Right renal pelvis (tissue), 4 donors: ENCODE measurements around the gene C17orf75. TPM values are rescaled to one million over a fixed set of nuclear protein-coding genes. Genes with fewer than 3 reads are reported as not detected.
"Not testable (repeated sequence)": the region's sequence is repeated elsewhere in the genome, so short reads cannot be mapped to it uniquely, and the experiment has no call there.

Source experiments
- DNase-seq, 4 donors: peaks; one replicate each; pipeline ENCODE4 v3.0.0-alpha.2; 2013; ENCODE audit warnings: low read depth in 4 of 4, low spot score in 3 of 4, missing footprints in 1 of 4
- polyA plus RNA-seq, 4 donors: library from polyadenylated mRNA; unstranded; fragments of 120-200 nt; gene quantifications; one replicate each; pipeline ENCODE4 v1.2.1, GENCODE V29; 2013; ENCODE audit not compliant: insufficient read length in 4 of 4

C17orf75 gene
- polyA plus RNA-seq, 4 donors: 43.0 to 45.3 (median 44.3) TPM

- no peak for DNase-seq
Observed at GRCh38 chr17:32348483-32348800, 6.5 kb upstream of the C17orf75 start.

- no peak for DNase-seq
Observed at GRCh38 chr17:32345951-32346600, 4.1 kb upstream of the C17orf75 start.

GRCh38 chr17:32342603-32343325 is 791 bp upstream of the C17orf75 start:
- DNase-seq: no peak

GRCh38 chr17:32341141-32341856 is 674 bp downstream of the C17orf75 start:
- no peak for DNase-seq

GRCh38 chr17:32335687-32336086 is 6.3 kb downstream of the C17orf75 start:
- no peak for DNase-seq

- DNase-seq: no peak
Observed at GRCh38 chr17:32335046-32335445, 6.9 kb downstream of the C17orf75 start.

- no peak for DNase-seq
Observed at GRCh38 chr17:32333187-32333586, 8.8 kb downstream of the C17orf75 start.

- DNase-seq: no peak
Observed at GRCh38 chr17:32331243-32332040, 10.5 kb downstream of the C17orf75 start.

GRCh38 chr17:32330147-32330546 is 11.8 kb downstream of the C17orf75 start:
- DNase-seq: no peak

GRCh38 chr17:32327911-32328310 is 14.1 kb downstream of the C17orf75 start:
- DNase-seq: no peak

GRCh38 chr17:32323811-32324491 is 18.0 kb downstream of the C17orf75 start:
- DNase-seq: no peak

- no peak for DNase-seq
Observed at GRCh38 chr17:32323046-32323445, 18.9 kb downstream of the C17orf75 start.

- DNase-seq: no peak
Observed at GRCh38 chr17:32320847-32321246, 21.1 kb downstream of the C17orf75 start.

GRCh38 chr17:32320080-32320479 is 21.9 kb downstream of the C17orf75 start:
- DNase-seq: not testable (repeated sequence)

GRCh38 chr17:32319548-32319905 is 22.4 kb downstream of the C17orf75 start:
- peak in 1 of 4 donors; percentile 49 for DNase-seq

GRCh38 chr17:32318071-32318470 is 23.9 kb downstream of the C17orf75 start:
- no peak for DNase-seq

GRCh38 chr17:32317353-32317752 is 24.6 kb downstream of the C17orf75 start:
- DNase-seq: no peak

GRCh38 chr17:32316653-32317052 is 25.3 kb downstream of the C17orf75 start:
- DNase-seq: not testable (repeated sequence)

GRCh38 chr17:32315171-32315570 is 26.8 kb downstream of the C17orf75 start:
- DNase-seq: no peak

- no peak for DNase-seq
Observed at GRCh38 chr17:32314636-32315035, 27.3 kb downstream of the C17orf75 start.
